HG03108 (cell line): Measurements from ENCODE around the gene MACO1.

ENCODE experiments used
- ATAC-seq: cut with Tn5 transposase; IDR thresholded peaks from one replicate; pipeline ENCODE4 v1.9.1; 2021; ENCODE audit warnings: moderate library complexity; ENCODE audit not compliant: unreplicated experiment

MACO1 gene

GRCh38 chr1:25540750-25541342 is 110.1 kb downstream of the MACO1 start:
- no peak for ATAC-seq

GRCh38 chr1:25541425-25541824 is 110.7 kb downstream of the MACO1 start:
- ATAC-seq: no peak

- no peak for ATAC-seq
Observed at GRCh38 chr1:25541889-25542658, 111.4 kb downstream of the MACO1 start.

- ATAC-seq: no peak
Observed at GRCh38 chr1:25543005-25543424, 112.3 kb downstream of the MACO1 start.

- ATAC-seq: peak; percentile 76
Observed at GRCh38 chr1:25543425-25544242, 112.9 kb downstream of the MACO1 start, which contains the start of gene LDLRAP1. TSS of gene LDLRAP1 (plus strand) at chr1:25543606. CDS start at chr1:25543699, 93 bp downstream.

GRCh38 chr1:25544243-25544764 is 113.6 kb downstream of the MACO1 start:
- ATAC-seq: no peak

GRCh38 chr1:25544819-25545218 is 114.1 kb downstream of the MACO1 start:
- ATAC-seq: no peak

GRCh38 chr1:25545767-25546166 is 115.1 kb downstream of the MACO1 start:
- no peak for ATAC-seq

- no peak for ATAC-seq
Observed at GRCh38 chr1:25546193-25546592, 115.5 kb downstream of the MACO1 start.

- ATAC-seq: no peak
Observed at GRCh38 chr1:25548601-25549000, 117.9 kb downstream of the MACO1 start.

- peak; percentile 87 for ATAC-seq
Observed at GRCh38 chr1:25549273-25550154, 118.8 kb downstream of the MACO1 start.
